Loucy (cell line): Measurements from ENCODE around the gene TMEM231.
"Not testable (repeated sequence)": the region's sequence is repeated elsewhere in the genome, so short reads cannot be mapped to it uniquely, and the experiment has no call there.

Experiments
- CTCF ChIP-seq: fragments of 200-600 bp; sonication (generic); conservative IDR thresholded peaks from 2 replicates; pipeline ENCODE4 v1.5.1; 2014; ENCODE audit warnings: mild to moderate bottlenecking, antibody characterized with exemption, low read length
- EZH2phosphoT487 ChIP-seq: fragments of 200-600 bp; IDR thresholded peaks from 2 replicates; pipeline ENCODE4 v1.6.1; 2018; ENCODE audit warnings: antibody characterized with exemption, mild to moderate bottlenecking, moderate library complexity, borderline replicate concordance

GRCh38 chr16:75591927-75592326 is 35.9 kb upstream of the TMEM231 start:
- not testable (repeated sequence) for TF ChIP-seq CTCF, EZH2phosphoT487
